ENCODE data around the gene TMEM214.

Gene TMEM214, protein sequence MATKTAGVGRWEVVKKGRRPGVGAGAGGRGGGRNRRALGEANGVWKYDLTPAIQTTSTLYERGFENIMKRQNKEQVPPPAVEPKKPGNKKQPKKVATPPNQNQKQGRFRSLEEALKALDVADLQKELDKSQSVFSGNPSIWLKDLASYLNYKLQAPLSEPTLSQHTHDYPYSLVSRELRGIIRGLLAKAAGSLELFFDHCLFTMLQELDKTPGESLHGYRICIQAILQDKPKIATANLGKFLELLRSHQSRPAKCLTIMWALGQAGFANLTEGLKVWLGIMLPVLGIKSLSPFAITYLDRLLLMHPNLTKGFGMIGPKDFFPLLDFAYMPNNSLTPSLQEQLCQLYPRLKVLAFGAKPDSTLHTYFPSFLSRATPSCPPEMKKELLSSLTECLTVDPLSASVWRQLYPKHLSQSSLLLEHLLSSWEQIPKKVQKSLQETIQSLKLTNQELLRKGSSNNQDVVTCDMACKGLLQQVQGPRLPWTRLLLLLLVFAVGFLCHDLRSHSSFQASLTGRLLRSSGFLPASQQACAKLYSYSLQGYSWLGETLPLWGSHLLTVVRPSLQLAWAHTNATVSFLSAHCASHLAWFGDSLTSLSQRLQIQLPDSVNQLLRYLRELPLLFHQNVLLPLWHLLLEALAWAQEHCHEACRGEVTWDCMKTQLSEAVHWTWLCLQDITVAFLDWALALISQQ
- long read RNA-seq, transcript TMEM214-201 (17 exons, 2,990 nt): major isoform, 13 of 23 reads
- long read RNA-seq, partial matches to known transcripts: 6 of 23 reads
- long read RNA-seq, other reads (novel, unspliced or antisense): 4 of 23 reads

DNA sequence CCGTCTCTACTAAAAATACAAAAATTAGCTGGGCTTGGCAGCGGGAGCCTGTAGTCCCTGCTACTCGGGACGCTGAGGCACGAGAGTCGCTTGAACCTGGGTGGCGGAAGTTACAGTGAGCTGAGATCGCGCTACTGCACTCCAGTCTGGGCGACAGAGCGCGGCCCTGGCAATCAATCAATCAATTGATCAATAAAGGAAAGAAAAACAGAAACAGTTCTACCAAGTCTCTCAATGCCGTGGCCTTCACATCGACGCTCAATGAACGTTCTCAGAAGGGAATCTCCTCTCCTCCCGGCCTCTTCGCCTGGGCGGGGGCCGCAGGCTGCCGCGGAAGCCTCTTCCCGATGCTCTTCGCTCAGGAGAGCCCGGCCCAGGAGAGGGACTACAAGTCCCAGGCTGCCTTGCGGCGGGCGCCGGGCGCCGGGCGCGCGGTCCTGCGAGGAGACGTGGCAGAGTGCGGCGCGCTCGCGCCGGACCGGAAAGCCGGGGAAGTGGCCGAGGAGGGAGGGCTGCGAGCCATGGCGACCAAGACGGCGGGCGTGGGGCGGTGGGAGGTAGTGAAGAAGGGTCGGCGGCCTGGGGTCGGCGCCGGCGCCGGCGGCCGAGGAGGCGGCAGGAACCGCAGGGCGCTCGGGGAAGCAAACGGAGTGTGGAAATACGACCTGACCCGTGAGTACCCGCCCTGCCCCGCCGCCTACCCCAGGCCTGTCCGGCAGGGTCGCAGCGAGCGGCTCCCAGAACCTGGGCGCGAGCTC is at the start of gene TMEM214:
TMEM214 (plus strand) TSS at position 471 of the 758 bp plus-strand sequence; CDS start at position 522, 51 bp downstream.
- peak within 1 kb of the TSS; percentile 98 for H3K4me3 ChIP-seq (replicated peaks; ENCODE audit: insufficient read depth, low read length)
- DNase-seq (ENCODE audit: low read depth in 1 of 2, low spot score in 1 of 2): peak; percentile 74 to 90
- no peak for TF ChIP-seq CTCF (IDR thresholded peaks at IDR 0.05; ENCODE audit: insufficient read depth, low read length)
- TF ChIP-seq POLR2AphosphoS5 (IDR thresholded peaks at IDR 0.05; ENCODE audit: low read depth): peak; percentile 56; the same call in 1 of the 2 replicates
- peak; percentile 27; the same call in 1 of the 2 replicates for TF ChIP-seq GABPA (IDR thresholded peaks at IDR 0.05; ENCODE audit: low read depth)
- TF ChIP-seq SPI1 (IDR thresholded peaks at IDR 0.05; ENCODE audit: borderline replicate concordance, low read depth): no peak
- TF ChIP-seq, protein P1, sequence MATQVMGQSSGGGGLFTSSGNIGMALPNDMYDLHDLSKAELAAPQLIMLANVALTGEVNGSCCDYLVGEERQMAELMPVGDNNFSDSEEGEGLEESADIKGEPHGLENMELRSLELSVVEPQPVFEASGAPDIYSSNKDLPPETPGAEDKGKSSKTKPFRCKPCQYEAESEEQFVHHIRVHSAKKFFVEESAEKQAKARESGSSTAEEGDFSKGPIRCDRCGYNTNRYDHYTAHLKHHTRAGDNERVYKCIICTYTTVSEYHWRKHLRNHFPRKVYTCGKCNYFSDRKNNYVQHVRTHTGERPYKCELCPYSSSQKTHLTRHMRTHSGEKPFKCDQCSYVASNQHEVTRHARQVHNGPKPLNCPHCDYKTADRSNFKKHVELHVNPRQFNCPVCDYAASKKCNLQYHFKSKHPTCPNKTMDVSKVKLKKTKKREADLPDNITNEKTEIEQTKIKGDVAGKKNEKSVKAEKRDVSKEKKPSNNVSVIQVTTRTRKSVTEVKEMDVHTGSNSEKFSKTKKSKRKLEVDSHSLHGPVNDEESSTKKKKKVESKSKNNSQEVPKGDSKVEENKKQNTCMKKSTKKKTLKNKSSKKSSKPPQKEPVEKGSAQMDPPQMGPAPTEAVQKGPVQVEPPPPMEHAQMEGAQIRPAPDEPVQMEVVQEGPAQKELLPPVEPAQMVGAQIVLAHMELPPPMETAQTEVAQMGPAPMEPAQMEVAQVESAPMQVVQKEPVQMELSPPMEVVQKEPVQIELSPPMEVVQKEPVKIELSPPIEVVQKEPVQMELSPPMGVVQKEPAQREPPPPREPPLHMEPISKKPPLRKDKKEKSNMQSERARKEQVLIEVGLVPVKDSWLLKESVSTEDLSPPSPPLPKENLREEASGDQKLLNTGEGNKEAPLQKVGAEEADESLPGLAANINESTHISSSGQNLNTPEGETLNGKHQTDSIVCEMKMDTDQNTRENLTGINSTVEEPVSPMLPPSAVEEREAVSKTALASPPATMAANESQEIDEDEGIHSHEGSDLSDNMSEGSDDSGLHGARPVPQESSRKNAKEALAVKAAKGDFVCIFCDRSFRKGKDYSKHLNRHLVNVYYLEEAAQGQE (IDR thresholded peaks at IDR 0.05; ENCODE audit: insufficient replicate concordance, low read depth): no peak

GRCh38 chr2:26983746-26984145 is 49.0 kb upstream of the TMEM214 start:
- no peak for DNase-seq (ENCODE audit: low read depth in 1 of 2, low spot score in 1 of 2)
- no peak overlapping the region for H3K4me3 ChIP-seq (replicated peaks; ENCODE audit: insufficient read depth, low read length)
- no peak for TF ChIP-seq POLR2AphosphoS5 (IDR thresholded peaks at IDR 0.05; ENCODE audit: low read depth)
- TF ChIP-seq, protein P1 (IDR thresholded peaks at IDR 0.05; ENCODE audit: insufficient replicate concordance, low read depth): no peak
- TF ChIP-seq SPI1 (IDR thresholded peaks at IDR 0.05; ENCODE audit: borderline replicate concordance, low read depth): no peak
- no peak for TF ChIP-seq CTCF (IDR thresholded peaks at IDR 0.05; ENCODE audit: insufficient read depth, low read length)
- TF ChIP-seq GABPA (IDR thresholded peaks at IDR 0.05; ENCODE audit: low read depth): no peak
- no peaks in the 10 kb centered on the region for H3K27me3 ChIP-seq (ENCODE audit: insufficient read depth, poor library complexity, severe bottlenecking)
- H3K27ac ChIP-seq (replicated peaks): no peak overlapping the region

More for the DNA sequence above, at the start of gene TMEM214:
- Histone ChIP-seq H3K27ac (replicated peaks) (peak within 1 kb of the TSS; percentile 84), H3K27me3 (ENCODE audit: insufficient read depth, poor library complexity, severe bottlenecking) (no peaks in the 10 kb centered on the region)

DNA sequence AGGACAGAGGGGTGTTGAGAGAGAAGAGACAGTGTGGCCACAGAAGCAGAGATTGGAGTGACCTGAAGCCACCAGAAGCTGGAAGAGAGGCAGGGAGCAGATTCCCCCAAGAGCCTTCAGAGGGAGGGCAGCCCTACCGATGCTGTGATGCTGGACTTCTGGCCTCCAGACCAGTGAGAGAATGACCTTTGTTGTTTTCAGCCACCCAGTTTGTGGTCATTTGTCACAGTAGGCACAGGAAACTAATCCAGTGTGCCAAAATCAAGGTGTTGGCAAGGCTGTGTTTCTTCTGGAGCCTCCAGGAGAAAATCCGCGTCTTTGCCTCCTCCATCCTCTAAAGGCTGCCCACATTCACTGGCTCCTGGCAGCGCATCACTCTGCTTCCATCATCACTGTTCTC is 47.0 kb upstream of the TMEM214 start:
- no peaks in the 10 kb centered on the region for H3K27me3 ChIP-seq (ENCODE audit: insufficient read depth, poor library complexity, severe bottlenecking)
- no peak overlapping the region for H3K27ac ChIP-seq (replicated peaks)
- DNase-seq (ENCODE audit: low read depth in 1 of 2, low spot score in 1 of 2): no peak
- TF ChIP-seq POLR2AphosphoS5 (IDR thresholded peaks at IDR 0.05; ENCODE audit: low read depth) (no peak), SPI1 (IDR thresholded peaks at IDR 0.05; ENCODE audit: borderline replicate concordance, low read depth) (no peak), CTCF (IDR thresholded peaks at IDR 0.05; ENCODE audit: insufficient read depth, low read length) (no peak), GABPA (IDR thresholded peaks at IDR 0.05; ENCODE audit: low read depth) (no peak)
- TF ChIP-seq, protein P1 (IDR thresholded peaks at IDR 0.05; ENCODE audit: insufficient replicate concordance, low read depth): no peak
- H3K4me3 ChIP-seq (replicated peaks; ENCODE audit: insufficient read depth, low read length): no peak overlapping the region

Measured in HL-60 (cell line).